GM21529 (cell line): ENCODE results near the gene CAMKK1.

Experiments
- ATAC-seq: cut with Tn5 transposase; IDR thresholded peaks from one replicate; pipeline ENCODE4 v1.9.1; 2021; ENCODE audit not compliant: unreplicated experiment

Gene CAMKK1

DNA sequence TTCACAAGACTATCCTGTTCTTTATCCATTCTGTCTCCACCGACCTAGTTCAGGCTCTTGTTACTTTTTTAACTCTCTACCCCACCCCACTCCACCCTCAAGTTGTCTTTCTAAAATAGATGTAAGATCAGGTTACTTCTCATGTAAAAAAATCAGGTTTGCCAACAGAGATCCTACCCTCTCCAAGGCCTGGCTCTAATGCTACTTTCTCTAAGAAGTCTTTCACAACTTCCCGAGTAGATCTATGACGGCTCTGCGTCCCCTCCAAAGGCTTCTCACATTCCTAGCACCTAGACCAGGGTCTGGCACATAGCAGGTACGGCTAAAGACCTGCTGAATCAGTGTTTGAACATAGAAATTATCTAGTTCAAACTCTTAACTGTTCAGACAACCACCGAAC lies 77.7 kb downstream of the CAMKK1 start:
- ATAC-seq = no peak

DNA sequence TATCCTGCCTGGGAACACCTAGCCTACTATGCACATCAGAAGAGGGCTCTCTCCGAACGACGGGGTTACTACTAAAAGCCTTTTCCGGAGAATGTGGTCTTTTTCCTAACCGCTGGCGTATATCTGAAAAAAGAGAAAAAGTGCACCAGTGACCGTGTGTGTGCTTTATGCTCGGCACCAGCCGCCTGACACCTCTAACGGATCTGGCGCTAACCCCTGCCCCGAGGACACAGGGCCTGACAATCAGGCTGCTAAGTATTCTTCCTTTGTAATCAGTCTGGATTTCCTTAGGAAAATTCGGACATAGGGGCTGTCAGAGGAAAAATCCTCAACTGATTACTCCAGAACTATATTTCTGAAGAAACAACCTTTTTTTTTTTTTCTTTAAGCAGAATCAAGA lies 78.5 kb downstream of the CAMKK1 start:
- ATAC-seq = no peak

DNA sequence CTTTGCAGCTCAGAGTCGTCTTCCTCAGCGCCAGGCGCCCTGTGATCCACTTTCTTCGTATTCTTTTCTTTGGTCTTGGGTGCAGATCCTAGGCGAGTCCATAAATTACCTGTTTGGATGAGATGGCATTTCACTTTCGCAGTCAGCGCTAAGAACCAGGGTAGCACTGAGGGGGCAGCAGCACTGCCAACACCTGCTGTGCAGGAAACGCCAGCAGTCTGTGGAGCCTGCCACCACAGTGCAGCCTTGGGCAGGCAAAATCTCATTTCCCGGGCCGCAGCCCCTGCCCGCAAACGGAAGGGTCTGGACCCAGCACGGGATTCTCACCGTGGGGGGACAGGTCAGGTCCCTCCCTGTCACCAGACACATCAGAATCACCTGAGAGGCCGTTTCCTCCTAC lies 79.7 kb downstream of the CAMKK1 start:
- ATAC-seq = no peak

DNA sequence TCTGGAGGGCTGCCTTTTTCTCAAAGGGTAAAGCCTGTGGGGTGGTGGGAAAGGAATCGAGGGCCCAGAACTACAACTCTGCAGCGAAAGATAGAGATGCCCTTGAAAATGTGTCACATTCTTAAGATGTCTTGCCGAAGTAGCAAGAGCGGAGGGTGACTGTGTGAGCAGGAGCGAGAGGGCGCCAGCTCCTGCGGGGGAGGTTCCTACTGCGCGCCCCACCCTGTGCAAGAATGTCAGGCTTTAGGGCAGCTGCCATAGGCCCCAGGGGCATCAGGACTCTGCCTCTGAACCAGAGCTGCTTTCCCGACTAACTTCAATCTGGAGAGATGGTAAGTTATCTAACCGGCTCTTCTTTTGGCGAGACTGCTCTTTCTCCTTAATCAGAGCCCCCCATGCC lies 80.1 kb downstream of the CAMKK1 start:
- ATAC-seq = no peak

DNA sequence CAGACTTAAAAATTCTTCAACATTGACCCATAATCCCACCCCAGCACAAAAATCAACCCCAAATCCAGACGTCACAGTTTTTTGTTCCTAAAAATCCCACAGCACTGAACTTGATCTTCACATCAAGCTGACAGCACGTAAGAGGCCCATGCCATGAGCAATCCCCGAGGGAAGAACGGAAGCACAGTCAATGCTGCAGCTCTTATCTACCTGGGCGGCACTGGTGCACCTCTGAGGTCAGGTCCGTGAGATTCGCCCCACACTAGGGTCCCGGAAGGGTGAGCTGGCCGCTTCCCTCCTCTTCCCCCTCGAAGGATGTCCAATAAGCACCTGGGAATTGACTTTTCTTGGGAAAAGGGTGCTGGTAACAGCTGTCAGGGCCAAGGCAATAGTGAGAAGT lies 80.6 kb downstream of the CAMKK1 start:
- no peak for ATAC-seq
